WTC11 (cell line): ENCODE measurements around the gene PAK1.

Source experiments
- ATF3 ChIP-seq: sonication (generic); formaldehyde crosslinking; conservative IDR thresholded peaks from 2 replicates; pipeline ENCODE4 v1.8.1; 2022; ENCODE audit warnings: mild to moderate bottlenecking, missing genetic modification reagents
- CREM ChIP-seq: sonication (generic); formaldehyde crosslinking; IDR thresholded peaks from 2 replicates; pipeline ENCODE4 v1.8.1; 2022; ENCODE audit warnings: mild to moderate bottlenecking, missing genetic modification reagents, moderate library complexity
- CTCF ChIP-seq: fragments of 200-600 bp; IDR thresholded peaks from 2 replicates; pipeline ENCODE4 v1.8.0; 2022; ENCODE audit warnings: antibody characterized with exemption
- E2F1 ChIP-seq: sonication (generic); formaldehyde crosslinking; IDR thresholded peaks from 2 replicates; pipeline ENCODE4 v1.8.0; 2022; ENCODE audit warnings: mild to moderate bottlenecking, missing genetic modification reagents
- FOXP1 ChIP-seq: sonication (generic); formaldehyde crosslinking; IDR thresholded peaks from 2 replicates; pipeline ENCODE4 v1.8.0; 2022; ENCODE audit warnings: missing genetic modification reagents, mild to moderate bottlenecking, moderate library complexity, borderline replicate concordance
- HMGA2 ChIP-seq: fragments of 250-450 bp; sonication (Bioruptor Pico); IDR thresholded peaks from 2 replicates; pipeline ENCODE4 v1.4.0; 2021; ENCODE audit warnings: mild to moderate bottlenecking, moderate library complexity
- HMGXB4 ChIP-seq: sonication (generic); formaldehyde crosslinking; IDR thresholded peaks from 2 replicates; pipeline ENCODE4 v1.8.1; 2023; ENCODE audit warnings: mild to moderate bottlenecking, moderate library complexity, missing genetic modification reagents
- JUN ChIP-seq: sonication (generic); formaldehyde crosslinking; IDR thresholded peaks from 2 replicates; pipeline ENCODE4 v1.8.0; 2023; ENCODE audit warnings: mild to moderate bottlenecking, missing genetic modification reagents
- MYBL2 ChIP-seq: sonication (generic); formaldehyde crosslinking; IDR thresholded peaks from 2 replicates; pipeline ENCODE4 v1.8.1; 2023; ENCODE audit warnings: mild to moderate bottlenecking, moderate library complexity, missing genetic modification reagents
- PREB ChIP-seq: sonication (generic); formaldehyde crosslinking; IDR thresholded peaks from 2 replicates; pipeline ENCODE4 v1.8.1; 2022; ENCODE audit warnings: mild to moderate bottlenecking, missing genetic modification reagents, moderate library complexity, borderline replicate concordance
- SMAD4 ChIP-seq: sonication (generic); formaldehyde crosslinking; IDR thresholded peaks from 2 replicates; pipeline ENCODE4 v1.8.0; 2022; ENCODE audit warnings: mild to moderate bottlenecking, missing genetic modification reagents
- STAT6 ChIP-seq: sonication (generic); formaldehyde crosslinking; conservative IDR thresholded peaks from 2 replicates; pipeline ENCODE4 v1.8.1; 2023; ENCODE audit warnings: mild to moderate bottlenecking, low read depth, missing genetic modification reagents, moderate library complexity
- ZNF121 ChIP-seq: sonication (generic); formaldehyde crosslinking; IDR thresholded peaks from 2 replicates; pipeline ENCODE4 v1.8.0; 2023; ENCODE audit warnings: missing genetic modification reagents

- TF ChIP-seq CTCF = no peak
- TF ChIP-seq PREB (CRISPR knock-in tag) = no peak
- TF ChIP-seq MYBL2 = no peak
- no peak for TF ChIP-seq E2F1 (CRISPR knock-in tag)
- no peak for TF ChIP-seq STAT6 (CRISPR knock-in tag)
- no peak for TF ChIP-seq HMGA2 (CRISPR knock-in tag)
- TF ChIP-seq JUN (CRISPR knock-in tag) = no peak
- TF ChIP-seq CREM (CRISPR knock-in tag) = no peak
- TF ChIP-seq FOXP1 (CRISPR knock-in tag) = no peak
- TF ChIP-seq ATF3 (CRISPR knock-in tag) = no peak
- no peak for TF ChIP-seq HMGXB4 (CRISPR knock-in tag)
- no peak for TF ChIP-seq SMAD4 (CRISPR knock-in tag)
- no peak for TF ChIP-seq ZNF121 (CRISPR knock-in tag)
These were observed 133.4 kb downstream of the PAK1 start for GRCh38 chr11:77340501-77340900.
